Measurements from ENCODE around the gene KRI1. TPM values are rescaled to one million over a fixed set of nuclear protein-coding genes. Genes with fewer than 3 reads are reported as not detected.

KRI1 gene
- total and polyA plus RNA-seq, 3 experiments from 2014 or later, result 45.7 to 64.5 (median 61.6) TPM

GRCh38 chr19:10521461-10522171 is 44.2 kb downstream of the KRI1 start:
- CTCF ChIA-PET, result interaction anchor here (1.1 to 2.3 kb wide), 2 partner anchors 9 to 59 kb away, joined by 3 to 7 read pairs; no protein-coding TSS in a partner anchor
- Histone ChIP-seq H3K4me1 (ENCODE audit: insufficient read depth, low read length) (peaks cover 31% of the 10 kb centered on the region), H3K27me3 (ENCODE audit: insufficient read depth, low read length, poor library complexity, severe bottlenecking) (peaks cover 13% of the 10 kb centered on the region), H3K4me3 (ENCODE audit: low read length) (no peak overlapping the region), H3K36me3 (ENCODE audit: insufficient read depth, low read length) (no peaks in the 10 kb centered on the region), H3K27ac (ENCODE audit: low read depth, low read length) (no peak overlapping the region), H3K9me3 (ENCODE audit: low read length) (no peaks in the 10 kb centered on the region)
- Mint-ChIP-seq H3K4me3 (peak overlapping the region in 3 of 7 donors; percentile 33 to 71 (median 51)), H3K4me1 (peaks cover 29 to 45% (median 37%) of the 10 kb centered on the region in 3 donors), H3K9me3 (no peaks in the 10 kb centered on the region), H3K27me3 (peaks cover 17 to 22% of the 10 kb centered on the region in 2 donors), H3K36me3 (peaks cover 0 to 3% (median 2%) of the 10 kb centered on the region in 3 donors), H3K27ac (peak overlapping the region in 6 of 8 donors; percentile 33 to 92 (median 69))
- POLR2A ChIA-PET, result interaction anchor here (0.7 kb wide), 1 partner anchor 94 kb away, joined by 5 read pairs; no protein-coding TSS in a partner anchor
- DNase-seq, result no peak

GRCh38 chr19:10520652-10521318 is 45.0 kb downstream of the KRI1 start:
- peaks cover 31% of the 10 kb centered on the region for H3K4me1 ChIP-seq (ENCODE audit: insufficient read depth, low read length)
- H3K9me3 ChIP-seq (ENCODE audit: low read length), result no peaks in the 10 kb centered on the region
- H3K27me3 ChIP-seq (ENCODE audit: insufficient read depth, low read length, poor library complexity, severe bottlenecking), result peaks cover 15% of the 10 kb centered on the region
- Mint-ChIP-seq H3K27me3 (peaks cover 23 to 29% of the 10 kb centered on the region in 2 donors), H3K36me3 (peaks cover 2 to 6% (median 3%) of the 10 kb centered on the region in 3 donors), H3K9me3 (no peaks in the 10 kb centered on the region), H3K27ac (peak overlapping the region in 7 of 8 donors; percentile 33 to 72 (median 60)), H3K4me3 (peak overlapping the region in 4 of 7 donors; percentile 55 to 71 (median 64)), H3K4me1 (peaks cover 33 to 52% (median 42%) of the 10 kb centered on the region in 3 donors)
- POLR2A ChIA-PET, result interaction anchor here (1.7 kb wide), 1 partner anchor 12 kb away, joined by 3 read pairs; no protein-coding TSS in a partner anchor
- no peaks in the 10 kb centered on the region for H3K36me3 ChIP-seq (ENCODE audit: insufficient read depth, low read length)
- DNase-seq, result no peak
- no peak overlapping the region for H3K27ac ChIP-seq (ENCODE audit: low read depth, low read length)
- CTCF ChIA-PET, result interaction anchor here (1.0 kb wide), 1 partner anchor 9 kb away, joined by 4 read pairs; no protein-coding TSS in a partner anchor
- no peak overlapping the region for H3K4me3 ChIP-seq (ENCODE audit: low read length)

- DNase-seq, result no peak
- POLR2A ChIA-PET, result interaction anchor here (1.1 to 1.7 kb wide), 2 partner anchors 10 to 25 kb away, joined by 3 read pairs; no protein-coding TSS in a partner anchor
- CTCF ChIA-PET, result interaction anchor here (1.4 kb wide), 1 partner anchor 22 kb away, joined by 3 read pairs; no protein-coding TSS in a partner anchor
- H3K9me3 ChIP-seq (ENCODE audit: low read length), result no peaks in the 10 kb centered on the region
- H3K4me1 Mint-ChIP-seq, result peaks cover 36 to 62% (median 44%) of the 10 kb centered on the region in 3 donors
- no peak overlapping the region for H3K27ac ChIP-seq (ENCODE audit: low read depth, low read length)
- H3K4me3 ChIP-seq (ENCODE audit: low read length), result no peak overlapping the region
- H3K27me3 Mint-ChIP-seq, result peaks cover 31 to 32% of the 10 kb centered on the region in 2 donors
- peak overlapping the region; percentile 55 to 99 (median 96) for H3K27ac Mint-ChIP-seq
- H3K4me3 Mint-ChIP-seq, result peak overlapping the region; percentile 74 to 99 (median 91)
- no peaks in the 10 kb centered on the region for H3K36me3 ChIP-seq (ENCODE audit: insufficient read depth, low read length)
- H3K9me3 Mint-ChIP-seq, result no peaks in the 10 kb centered on the region
- H3K4me1 ChIP-seq (ENCODE audit: insufficient read depth, low read length), result peaks cover 31% of the 10 kb centered on the region
- peaks cover 3 to 8% (median 7%) of the 10 kb centered on the region in 3 donors for H3K36me3 Mint-ChIP-seq
- H3K27me3 ChIP-seq (ENCODE audit: insufficient read depth, low read length, poor library complexity, severe bottlenecking), result peaks cover 17% of the 10 kb centered on the region
These were observed 46.4 kb downstream of the KRI1 start for GRCh38 chr19:10519421-10519820.

- peak in 4 of 5 donors; percentile 53 to 56 (median 55) for DNase-seq
- ChIA-PET CTCF (interaction anchor here (1.3 to 1.5 kb wide), 3 partner anchors 17 to 183 kb away, joined by 3 read pairs; partner anchors contain the start of gene QTRT1), POLR2A (interaction anchor here (1.0 to 1.7 kb wide), 4 partner anchors 10 to 26 kb away, joined by 3 to 7 read pairs (median 3); no protein-coding TSS in a partner anchor)
- Mint-ChIP-seq H3K4me3 (peak overlapping the region; percentile 74 to 99 (median 91)), H3K27me3 (peaks cover 32 to 34% of the 10 kb centered on the region in 2 donors), H3K36me3 (peaks cover 3 to 8% (median 8%) of the 10 kb centered on the region in 3 donors), H3K9me3 (no peaks in the 10 kb centered on the region), H3K27ac (peak overlapping the region; percentile 55 to 99 (median 98)), H3K4me1 (peaks cover 38 to 63% (median 49%) of the 10 kb centered on the region in 3 donors)
- Histone ChIP-seq H3K4me1 (ENCODE audit: insufficient read depth, low read length) (peaks cover 34% of the 10 kb centered on the region), H3K27me3 (ENCODE audit: insufficient read depth, low read length, poor library complexity, severe bottlenecking) (peaks cover 21% of the 10 kb centered on the region), H3K36me3 (ENCODE audit: insufficient read depth, low read length) (no peaks in the 10 kb centered on the region), H3K4me3 (ENCODE audit: low read length) (peak overlapping the region; percentile 67), H3K27ac (ENCODE audit: low read depth, low read length) (peak overlapping the region; percentile 66), H3K9me3 (ENCODE audit: low read length) (no peaks in the 10 kb centered on the region)
These were observed 47.1 kb downstream of the KRI1 start for GRCh38 chr19:10518444-10519361.

- Mint-ChIP-seq H3K27me3 (peaks cover 37 to 42% of the 10 kb centered on the region in 2 donors), H3K9me3 (no peaks in the 10 kb centered on the region), H3K27ac (peak overlapping the region; percentile 55 to 99 (median 98)), H3K4me1 (peaks cover 42 to 64% (median 51%) of the 10 kb centered on the region in 3 donors), H3K4me3 (peak overlapping the region; percentile 74 to 99 (median 91)), H3K36me3 (peaks cover 5 to 16% (median 15%) of the 10 kb centered on the region in 3 donors)
- peak in 3 of 5 donors; percentile 40 to 69 (median 51) for DNase-seq
- Histone ChIP-seq H3K36me3 (ENCODE audit: insufficient read depth, low read length) (no peaks in the 10 kb centered on the region), H3K27ac (ENCODE audit: low read depth, low read length) (peak overlapping the region; percentile 66), H3K27me3 (ENCODE audit: insufficient read depth, low read length, poor library complexity, severe bottlenecking) (peaks cover 29% of the 10 kb centered on the region), H3K9me3 (ENCODE audit: low read length) (no peaks in the 10 kb centered on the region), H3K4me3 (ENCODE audit: low read length) (peak overlapping the region; percentile 67), H3K4me1 (ENCODE audit: insufficient read depth, low read length) (peaks cover 32% of the 10 kb centered on the region)
- ChIA-PET CTCF (interaction anchor here (1.3 to 1.9 kb wide), 3 partner anchors 18 to 184 kb away, joined by 3 to 4 read pairs (median 3); partner anchors contain the start of gene QTRT1), POLR2A (interaction anchor here (1.0 to 1.6 kb wide), 5 partner anchors 14 to 49 kb away, joined by 3 to 8 read pairs (median 4); partner anchors contain the start of genes KEAP1 and KRI1)
These were observed 47.9 kb downstream of the KRI1 start for GRCh38 chr19:10517760-10518443.

- peaks cover 29% of the 10 kb centered on the region for H3K27me3 ChIP-seq (ENCODE audit: insufficient read depth, low read length, poor library complexity, severe bottlenecking)
- H3K36me3 ChIP-seq (ENCODE audit: insufficient read depth, low read length), result no peaks in the 10 kb centered on the region
- peak within 1 kb of the TSS; percentile 69 to 99 (median 98) for H3K27ac Mint-ChIP-seq
- H3K4me1 Mint-ChIP-seq, result peaks cover 42 to 65% (median 54%) of the 10 kb centered on the region in 3 donors
- H3K9me3 ChIP-seq (ENCODE audit: low read length), result no peaks in the 10 kb centered on the region
- H3K27me3 Mint-ChIP-seq, result peaks cover 38 to 43% of the 10 kb centered on the region in 2 donors
- DNase-seq, result peak in 2 of 5 donors; percentile 39 to 53
- H3K4me1 ChIP-seq (ENCODE audit: insufficient read depth, low read length), result peaks cover 32% of the 10 kb centered on the region
- H3K36me3 Mint-ChIP-seq, result peaks cover 6 to 16% (median 15%) of the 10 kb centered on the region in 3 donors
- ChIA-PET CTCF (interaction anchor here (0.8 to 2.4 kb wide), 6 partner anchors 9 to 184 kb away, joined by 3 to 5 read pairs (median 3); partner anchors contain the start of gene QTRT1), POLR2A (interaction anchor here (1.2 to 1.6 kb wide), 4 partner anchors 14 to 49 kb away, joined by 3 to 8 read pairs (median 4); partner anchors contain the start of genes KEAP1 and KRI1)
- peak within 1 kb of the TSS; percentile 67 for H3K4me3 ChIP-seq (ENCODE audit: low read length)
- H3K9me3 Mint-ChIP-seq, result no peaks in the 10 kb centered on the region
- H3K27ac ChIP-seq (ENCODE audit: low read depth, low read length), result peak within 1 kb of the TSS; percentile 66
- peak within 1 kb of the TSS; percentile 88 to 100 (median 95) for H3K4me3 Mint-ChIP-seq
These were observed 48.5 kb downstream of the KRI1 start, which contains the start of gene S1PR5 for GRCh38 chr19:10517361-10517759. S1PR5 (minus strand) TSS chr19:10517447; CDS start chr19:10515011, 2,436 bp downstream.
